Mesothelial cell of epicardium (in vitro differentiated cells): ENCODE data around the gene RYR2. TPM values are rescaled to one million over a fixed set of nuclear protein-coding genes. Genes with fewer than 3 reads are reported as not detected.
"Not testable (repeated sequence)": the region's sequence is repeated elsewhere in the genome, so short reads cannot be mapped to it uniquely, and the experiment has no call there.

Experiments
- DNase-seq, 2 experiments: peaks; one replicate each; pipeline ENCODE4 v3.0.0; 2021; ENCODE audit warnings: low spot score in 2 of 2; ENCODE audit not compliant: unreplicated experiment in 2 of 2
- H3K27ac Mint-ChIP-seq: 2 replicates; pipeline ENCODE4 v1.8.0; 2021; ENCODE audit warnings: mixed read lengths
- H3K27me3 Mint-ChIP-seq: 2 replicates; pipeline ENCODE4 v1.8.0; 2021; ENCODE audit warnings: low read depth, mixed read lengths
- H3K36me3 Mint-ChIP-seq: 2 replicates; pipeline ENCODE4 v1.8.0; 2021; ENCODE audit warnings: mixed read lengths
- H3K4me1 Mint-ChIP-seq: 2 replicates; pipeline ENCODE4 v1.8.0; 2021; ENCODE audit warnings: mixed read lengths
- H3K4me3 Mint-ChIP-seq: 2 replicates; pipeline ENCODE4 v1.8.0; 2021; ENCODE audit warnings: mild to moderate bottlenecking, moderate library complexity, mixed read lengths
- H3K9me3 Mint-ChIP-seq: 2 replicates; pipeline ENCODE4 v1.8.0; 2021; ENCODE audit warnings: mixed read lengths
- CTCF ChIP-seq: fragments of 200-600 bp; sonication (generic); IDR thresholded peaks from one replicate; pipeline ENCODE4 v1.5.0; 2021; ENCODE audit warnings: antibody characterized with exemption; ENCODE audit not compliant: unreplicated experiment
- total RNA-seq: library from RNA; stranded (reverse); gene quantifications from 3 replicates; pipeline ENCODE4 v1.2.1, GENCODE V29; 2021

Gene RYR2
- total RNA-seq, 1 donor from 2014 or later: 6.1 TPM

- no peaks in the 10 kb centered on the region for H3K27me3 Mint-ChIP-seq
- H3K4me3 Mint-ChIP-seq: no peak overlapping the region
- no peaks in the 10 kb centered on the region for H3K4me1 Mint-ChIP-seq
- H3K9me3 Mint-ChIP-seq: peaks cover 16% of the 10 kb centered on the region
- peaks cover 7% of the 10 kb centered on the region for H3K36me3 Mint-ChIP-seq
- TF ChIP-seq CTCF: no peak
- no peak for DNase-seq
- H3K27ac Mint-ChIP-seq: no peak overlapping the region
Measured at GRCh38 chr1:237583270-237583669, 541.3 kb downstream of the RYR2 start.

GRCh38 chr1:237583756-237584155 is 541.8 kb downstream of the RYR2 start:
- DNase-seq: no peak
- Mint-ChIP-seq H3K27me3 (no peaks in the 10 kb centered on the region), H3K4me3 (no peak overlapping the region), H3K27ac (no peak overlapping the region), H3K4me1 (no peaks in the 10 kb centered on the region), H3K9me3 (peaks cover 12% of the 10 kb centered on the region), H3K36me3 (peaks cover 5% of the 10 kb centered on the region)
- TF ChIP-seq CTCF: no peak

- no peak overlapping the region for H3K4me3 Mint-ChIP-seq
- no peaks in the 10 kb centered on the region for H3K4me1 Mint-ChIP-seq
Measured at GRCh38 chr1:237590386-237590785, 548.4 kb downstream of the RYR2 start.

GRCh38 chr1:237591353-237591752 is 549.4 kb downstream of the RYR2 start:
- no peaks in the 10 kb centered on the region for H3K27me3 Mint-ChIP-seq
- TF ChIP-seq CTCF: no peak
- H3K9me3 Mint-ChIP-seq: peaks cover 12% of the 10 kb centered on the region
- H3K4me1 Mint-ChIP-seq: no peaks in the 10 kb centered on the region
- peaks cover 12% of the 10 kb centered on the region for H3K36me3 Mint-ChIP-seq
- H3K27ac Mint-ChIP-seq: no peak overlapping the region
- no peak overlapping the region for H3K4me3 Mint-ChIP-seq
- no peak for DNase-seq

More at GRCh38 chr1:237590386-237590785, 548.4 kb downstream of the RYR2 start:
- no peak overlapping the region for H3K27ac Mint-ChIP-seq
- H3K9me3 Mint-ChIP-seq: peaks cover 2% of the 10 kb centered on the region
- H3K36me3 Mint-ChIP-seq: peaks cover 3% of the 10 kb centered on the region
- DNase-seq: no peak
- no peaks in the 10 kb centered on the region for H3K27me3 Mint-ChIP-seq
- TF ChIP-seq CTCF: no peak

GRCh38 chr1:237603036-237603568 is 561.1 kb downstream of the RYR2 start:
- not testable (repeated sequence) for H3K4me1 Mint-ChIP-seq, DNase-seq, H3K27ac Mint-ChIP-seq, H3K4me3 Mint-ChIP-seq, H3K27me3 Mint-ChIP-seq, H3K36me3 Mint-ChIP-seq
- H3K9me3 Mint-ChIP-seq: peaks cover 40% of the 10 kb centered on the region

GRCh38 chr1:237608433-237608832 is 566.4 kb downstream of the RYR2 start:
- Mint-ChIP-seq H3K27me3 (no peaks in the 10 kb centered on the region), H3K4me1 (no peaks in the 10 kb centered on the region), H3K4me3 (no peak overlapping the region), H3K36me3 (peaks cover 2% of the 10 kb centered on the region), H3K9me3 (peaks cover 11% of the 10 kb centered on the region), H3K27ac (no peak overlapping the region)
- no peak for TF ChIP-seq CTCF
- DNase-seq: no peak
